ENCODE data around the gene CIRBP. TPM values are rescaled to one million over a fixed set of nuclear protein-coding genes. Genes with fewer than 3 reads are reported as not detected.

Gene CIRBP
- total and polyA plus RNA-seq, 2 of the 13 experiments (the other 11 are each of a cell fraction or from before 2014, with no cell fraction given), result 133 to 140 TPM

GRCh38 chr19:1241417-1242095 lies 27.6 kb upstream of the CIRBP start, which contains the start of gene ATP5F1D (continued):
- peak; percentile 63; the same call in 1 of the 2 replicates for TF ChIP-seq ZNF788 (CRISPR knock-in tag; IDR thresholded peaks at IDR 0.05; ENCODE audit: borderline replicate concordance)
- no peak for TF ChIP-seq ATRX (CRISPR knock-in tag; IDR thresholded peaks at IDR 0.05; ENCODE audit: borderline replicate concordance)
- no peak for TF ChIP-seq ZNF597 (CRISPR knock-in tag; IDR thresholded peaks at IDR 0.05)
- TF ChIP-seq ZNF3 (CRISPR knock-in tag; IDR thresholded peaks at IDR 0.05), result no peak
- TF ChIP-seq SP4 (CRISPR knock-in tag; IDR thresholded peaks at IDR 0.05), result peak; percentile 41; the same call in 1 of the 2 replicates
- TF ChIP-seq RELA (CRISPR knock-in tag; IDR thresholded peaks at IDR 0.05), result 0 out of 2 replicates have a peak, but pooled peaks have one; percentile 51
- TF ChIP-seq MLLT10 (CRISPR knock-in tag; IDR thresholded peaks at IDR 0.05), result no peak
- no peak; the same call in 1 of the 2 replicates for TF ChIP-seq RAD21 (CRISPR knock-in tag; IDR thresholded peaks at IDR 0.05)
- no peak for TF ChIP-seq KLF12 (CRISPR knock-in tag; IDR thresholded peaks at IDR 0.05; ENCODE audit: borderline replicate concordance)
- no peak for TF ChIP-seq REL (CRISPR knock-in tag; conservative IDR thresholded peaks at IDR 0.05)
- TF ChIP-seq ZNF7 (CRISPR knock-in tag; IDR thresholded peaks at IDR 0.05), result no peak
- TF ChIP-seq PTBP1 (IDR thresholded peaks at IDR 0.05; ENCODE audit: low read depth, low read length, poor library complexity, severe bottlenecking), result no peak
- TF ChIP-seq ZFP82 (CRISPR knock-in tag; IDR thresholded peaks at IDR 0.05; ENCODE audit: borderline replicate concordance), result peak; percentile 60; the same call in 1 of the 2 replicates
- TF ChIP-seq ZMAT3 (CRISPR knock-in tag; conservative IDR thresholded peaks at IDR 0.05), result no peak
- TF ChIP-seq MTA3 (CRISPR knock-in tag; IDR thresholded peaks at IDR 0.05), result no peak
- TF ChIP-seq ATF1 (CRISPR knock-in tag; IDR thresholded peaks at IDR 0.05), result peak; percentile 89
- TF ChIP-seq MYNN (CRISPR knock-in tag; IDR thresholded peaks at IDR 0.05; ENCODE audit: low read depth), result no peak
- no peak for TF ChIP-seq JUN (CRISPR knock-in tag; IDR thresholded peaks at IDR 0.05)
- 0 out of 2 replicates have a peak, but pooled peaks have one; percentile 38 for TF ChIP-seq ATF2 (CRISPR knock-in tag; IDR thresholded peaks at IDR 0.05)
- TF ChIP-seq TBP (CRISPR knock-in tag; IDR thresholded peaks at IDR 0.05), result 0 out of 2 replicates have a peak, but pooled peaks have one; percentile 70
- no peak for TF ChIP-seq TSC22D2 (CRISPR knock-in tag; IDR thresholded peaks at IDR 0.05; ENCODE audit: borderline replicate concordance)
- no peak for TF ChIP-seq ZNF772 (CRISPR knock-in tag; IDR thresholded peaks at IDR 0.05)
- TF ChIP-seq EED (CRISPR knock-in tag; IDR thresholded peaks at IDR 0.05), result no peak; the same call in 1 of the 2 replicates
- no peak for TF ChIP-seq CBX2 (IDR thresholded peaks at IDR 0.05; ENCODE audit: low read depth, low read length)
- TF ChIP-seq CBX2 (CRISPR knock-in tag; IDR thresholded peaks at IDR 0.05; ENCODE audit: low read depth), result no peak
- no peak for TF ChIP-seq NR2F1 (CRISPR knock-in tag; IDR thresholded peaks at IDR 0.05)
- peak; percentile 70; the same call in 1 of the 2 replicates for TF ChIP-seq ZIK1 (CRISPR knock-in tag; IDR thresholded peaks at IDR 0.05; ENCODE audit: borderline replicate concordance, low read depth)
- TF ChIP-seq ZBTB33 (CRISPR knock-in tag; IDR thresholded peaks at IDR 0.05), result peak; percentile 57; the same call in 1 of the 2 replicates
- no peak; the same call in 1 of the 2 replicates for TF ChIP-seq KMT2A (CRISPR knock-in tag; IDR thresholded peaks at IDR 0.05)

Data from HepG2 (cell line).